Tibial nerve (tissue), 4 donors: ENCODE measurements around the gene BMP3. TPM values are rescaled to one million over a fixed set of nuclear protein-coding genes. Genes with fewer than 3 reads are reported as not detected.
A peak's percentile ranks its signal among the peaks of the same experiment; 100 is the strongest.

Experiments
- DNase-seq, 2 donors: peaks; one replicate each; pipeline ENCODE4 v3.0.0-alpha.2; 2019; ENCODE audit warnings: low spot score in 2 of 2
- H3K27ac ChIP-seq, 4 donors: fragments of 200-600 bp; sonication (generic) in 3 of 4; one replicate each; pipeline ENCODE4 v1.5.1; 2017 to 2019; ENCODE audit warnings: mild to moderate bottlenecking in 1 of 4
- H3K27me3 ChIP-seq, 2 donors: fragments of 200-600 bp; sonication (generic) in 1 of 2; one replicate each; pipeline versions ENCODE4 v1.5.1 to v1.6.0; 2017 to 2019
- H3K36me3 ChIP-seq, 3 donors: fragments of 200-600 bp; sonication (generic); one replicate each; pipeline ENCODE4 v1.5.1; 2018 to 2019
- H3K4me1 ChIP-seq, 4 donors: fragments of 200-600 bp; sonication (generic) in 3 of 4; one replicate each; pipeline ENCODE4 v1.5.1; 2017 to 2019
- H3K4me3 ChIP-seq, 4 donors: fragments of 200-600 bp; sonication (generic) in 3 of 4; one replicate each; pipeline ENCODE4 v1.5.1; 2017 to 2019; ENCODE audit warnings: mild to moderate bottlenecking in 1 of 4, moderate library complexity in 1 of 4
- H3K9me3 ChIP-seq, 4 donors: fragments of 200-600 bp; sonication (generic) in 3 of 4; one replicate each; pipeline ENCODE4 v1.5.1; 2017 to 2019
- CTCF ChIP-seq, 5 experiments: fragments of 200-600 bp in 3 of 5; fragments of 450-650 bp in 2 of 5; sonication (generic) in 3 of 5; IDR thresholded peaks; one replicate each; pipeline ENCODE4 v1.5.1; 2016 to 2019; ENCODE audit warnings: antibody characterized with exemption in 5 of 5, mild to moderate bottlenecking in 3 of 5, moderate library complexity in 2 of 5
- EP300 ChIP-seq, 2 donors: sonication (generic); formaldehyde crosslinking; IDR thresholded peaks; one replicate each; pipeline ENCODE4 v1.6.1; 2017; ENCODE audit warnings: antibody characterized with exemption in 2 of 2, mild to moderate bottlenecking in 1 of 2
- POLR2A ChIP-seq, 2 donors: fragments of 450-650 bp; IDR thresholded peaks; one replicate each; pipeline ENCODE4 v1.6.1; 2017; ENCODE audit warnings: antibody characterized with exemption in 2 of 2, mild to moderate bottlenecking in 2 of 2, moderate library complexity in 2 of 2
- WGBS, 2 donors: methylation state at CpG; one replicate each; pipeline ENCODE4 v1.1.5; 2018; 5-methylcytosine and 5-hydroxymethylcytosine counted together
- total RNA-seq, 4 donors: library from RNA; depleted of rRNA; stranded (reverse); fragments of >200 nt; gene quantifications; one replicate each; pipeline ENCODE4 v1.1.0, GENCODE V29; 2016

Gene BMP3
- total RNA-seq, 4 donors from 2014 or later, result 17.4 to 55.3 (median 46.9) TPM

GRCh38 chr4:81049907-81050306 lies 19.4 kb downstream of the BMP3 start:
- 34 to 38% methylated on average over 3 of the region's 3 CpGs for WGBS, 2 donors
- Histone ChIP-seq H3K27ac (peak overlapping the region in 2 of 4 donors; percentile 39 to 54), H3K9me3 (no peaks in the 10 kb centered on the region), H3K27me3 (no peaks in the 10 kb centered on the region), H3K36me3 (no peaks in the 10 kb centered on the region), H3K4me1 (peaks cover 0 to 28% (median 0%) of the 10 kb centered on the region in 4 donors), H3K4me3 (no peak overlapping the region)
- TF ChIP-seq POLR2A (IDR thresholded peaks at IDR 0.05) (no peak), EP300 (IDR thresholded peaks at IDR 0.05) (peak in 1 of 2 donors; percentile 52)
- DNase-seq, result no peak

- Histone ChIP-seq H3K27ac (no peak overlapping the region), H3K27me3 (no peaks in the 10 kb centered on the region), H3K4me3 (no peak overlapping the region), H3K36me3 (no peaks in the 10 kb centered on the region), H3K9me3 (no peaks in the 10 kb centered on the region), H3K4me1 (peaks cover 0 to 28% (median 0%) of the 10 kb centered on the region in 4 donors)
- TF ChIP-seq CTCF (IDR thresholded peaks at IDR 0.05) (peak; percentile 34 to 71 (median 60)), POLR2A (IDR thresholded peaks at IDR 0.05) (no peak)
- 58 to 65% methylated on average over 7 of the region's 7 CpGs for WGBS, 2 donors
- peak; percentile 48 to 79 for DNase-seq
Observed at GRCh38 chr4:81052119-81053068, 21.9 kb downstream of the BMP3 start.

- H3K27me3 ChIP-seq, result no peaks in the 10 kb centered on the region
- H3K4me1 ChIP-seq, result no peaks in the 10 kb centered on the region
- no peak for DNase-seq
- H3K9me3 ChIP-seq, result no peaks in the 10 kb centered on the region
- no peak overlapping the region for H3K27ac ChIP-seq
- WGBS, 2 donors, result 62 to 81% methylated on average over 1 of the region's 1 CpG
- H3K36me3 ChIP-seq, result no peaks in the 10 kb centered on the region
- H3K4me3 ChIP-seq, result no peak overlapping the region
- TF ChIP-seq EP300 (IDR thresholded peaks at IDR 0.05) (no peak), CTCF (IDR thresholded peaks at IDR 0.05) (no peak), POLR2A (IDR thresholded peaks at IDR 0.05) (no peak)
Observed at GRCh38 chr4:81058621-81059020, 28.1 kb downstream of the BMP3 start.

- 71 to 75% methylated on average over 6 of the region's 6 CpGs for WGBS, 2 donors
- Histone ChIP-seq H3K4me3 (no peak overlapping the region), H3K36me3 (no peaks in the 10 kb centered on the region), H3K27me3 (no peaks in the 10 kb centered on the region), H3K27ac (no peak overlapping the region), H3K9me3 (no peaks in the 10 kb centered on the region), H3K4me1 (no peaks in the 10 kb centered on the region)
- no peak for TF ChIP-seq POLR2A (IDR thresholded peaks at IDR 0.05)
- TF ChIP-seq CTCF (IDR thresholded peaks at IDR 0.05), result no peak
- no peak for TF ChIP-seq EP300 (IDR thresholded peaks at IDR 0.05)
- DNase-seq, result no peak
Observed at GRCh38 chr4:81060587-81061343, 30.3 kb downstream of the BMP3 start.

GRCh38 chr4:81061344-81061730 lies 30.8 kb downstream of the BMP3 start:
- H3K4me1 ChIP-seq, result no peaks in the 10 kb centered on the region
- H3K4me3 ChIP-seq, result no peak overlapping the region
- no peak for DNase-seq
- no peak for TF ChIP-seq EP300 (IDR thresholded peaks at IDR 0.05)
- no peak for TF ChIP-seq POLR2A (IDR thresholded peaks at IDR 0.05)
- no peak for TF ChIP-seq CTCF (IDR thresholded peaks at IDR 0.05)
- H3K27me3 ChIP-seq, result no peaks in the 10 kb centered on the region
- H3K27ac ChIP-seq, result no peak overlapping the region
- H3K9me3 ChIP-seq, result no peaks in the 10 kb centered on the region
- H3K36me3 ChIP-seq, result no peaks in the 10 kb centered on the region
